HEK293 (cell line): ENCODE results near the gene HOXA11.

ENCODE experiments used
- CTCF ChIA-PET: fragments of 350-600 bp; formaldehyde crosslinking; extraction: SDS; loops from one replicate; lab custom pipeline; 2021; ENCODE audit warnings: antibody characterized with exemption; lab: Yijun Ruan, JAX
- POLR2A ChIA-PET: fragments of 300-600 bp; formaldehyde crosslinking; extraction: SDS; loops from one replicate; lab custom pipeline; 2020; ENCODE audit warnings: antibody characterized with exemption, inconsistent platforms; lab: Yijun Ruan, JAX
- H3K27ac ChIP-seq: fragments of 200-500 bp; sonication (Bioruptor generic); 2 replicates; pipeline ENCODE4 v1.5.1; 2014; ENCODE audit warnings: low read depth, low read length, control low read depth, inconsistent platforms; ENCODE audit errors: extremely low read depth
- H3K36me3 ChIP-seq, 2 experiments: fragments of 200-500 bp in 1 of 2; sonication (Bioruptor generic) in 1 of 2; 1 replicate in 1 of 2; 2 replicates in 1 of 2; pipeline ENCODE4 v1.5.1; 2014 to 2017; ENCODE audit warnings: inconsistent platforms in 2 of 2, low read length in 2 of 2; ENCODE audit not compliant: control insufficient read depth in 2 of 2, insufficient read depth in 1 of 2
- H3K4me1 ChIP-seq: fragments of 200-500 bp; sonication (Bioruptor generic); 2 replicates; pipeline ENCODE4 v1.5.1; 2014; ENCODE audit warnings: mild to moderate bottlenecking, low read length, inconsistent platforms; ENCODE audit not compliant: control insufficient read depth, insufficient read depth
- H3K4me3 ChIP-seq: 2 replicates; pipeline ENCODE4 v1.5.1; 2011; ENCODE audit warnings: low read depth, mild to moderate bottlenecking, control low read depth, low read length, moderate library complexity
- H3K9me3 ChIP-seq: fragments of 200-500 bp; sonication (Bioruptor generic); 2 replicates; pipeline ENCODE4 v1.5.1; 2014; ENCODE audit warnings: low read depth, low read length, inconsistent platforms; ENCODE audit not compliant: control insufficient read depth, insufficient read depth
- GFI1B ChIP-seq: fragments of 450-650 bp; formaldehyde crosslinking; IDR thresholded peaks from 2 replicates; pipeline ENCODE4 v1.5.1; 2016; ENCODE audit warnings: missing biosample characterization, missing genetic modification characterization
- GLI2 ChIP-seq: fragments of 450-650 bp; formaldehyde crosslinking; IDR thresholded peaks from 2 replicates; pipeline ENCODE4; 2017; ENCODE audit warnings: missing biosample characterization, missing genetic modification characterization, low read depth, borderline replicate concordance
- GLIS1 ChIP-seq: fragments of 450-650 bp; formaldehyde crosslinking; IDR thresholded peaks from 2 replicates; pipeline ENCODE4 v1.5.1; 2016; ENCODE audit warnings: missing biosample characterization, missing genetic modification characterization
- KLF10 ChIP-seq: fragments of 450-650 bp; IDR thresholded peaks from 2 replicates; pipeline ENCODE4 v1.5.1; 2018; ENCODE audit warnings: missing biosample characterization, mild to moderate bottlenecking, missing genetic modification characterization
- MEIS1 ChIP-seq: sonication (generic); formaldehyde crosslinking; IDR thresholded peaks from 2 replicates; pipeline ENCODE4 v1.8.1; 2022; ENCODE audit warnings: missing genetic modification reagents, mild to moderate bottlenecking, borderline replicate concordance
- MZF1 ChIP-seq: fragments of 450-650 bp; formaldehyde crosslinking; IDR thresholded peaks from 2 replicates; pipeline ENCODE4 v1.5.1; 2017; ENCODE audit warnings: missing biosample characterization, missing genetic modification characterization, borderline replicate concordance
- PRDM1 ChIP-seq: fragments of 450-650 bp; formaldehyde crosslinking; IDR thresholded peaks from 2 replicates; pipeline ENCODE4; 2016; ENCODE audit warnings: missing biosample characterization, missing genetic modification characterization
- PRDM6 ChIP-seq: fragments of 450-650 bp; formaldehyde crosslinking; IDR thresholded peaks from 2 replicates; pipeline ENCODE4 v1.5.1; 2017; ENCODE audit warnings: missing biosample characterization, missing genetic modification characterization
- SP2 ChIP-seq: fragments of 450-650 bp; formaldehyde crosslinking; IDR thresholded peaks from 2 replicates; pipeline ENCODE4 v1.5.1; 2016; ENCODE audit warnings: missing biosample characterization, missing genetic modification characterization
- SP7 ChIP-seq: fragments of 450-650 bp; formaldehyde crosslinking; IDR thresholded peaks from 2 replicates; pipeline ENCODE4 v1.5.1; 2016; ENCODE audit warnings: missing biosample characterization, missing genetic modification characterization
- YY1 ChIP-seq: fragments of 450-650 bp; formaldehyde crosslinking; IDR thresholded peaks from 2 replicates; pipeline ENCODE4 v1.5.1; 2018; ENCODE audit warnings: missing biosample characterization, missing genetic modification characterization
- YY2 ChIP-seq: fragments of 450-650 bp; formaldehyde crosslinking; IDR thresholded peaks from 2 replicates; pipeline ENCODE4 v1.5.1; 2016; ENCODE audit warnings: missing biosample characterization, missing genetic modification characterization
- ZFP3 ChIP-seq: fragments of 450-650 bp; formaldehyde crosslinking; IDR thresholded peaks from 2 replicates; pipeline ENCODE4 v1.5.1; 2016; ENCODE audit warnings: low read depth, missing biosample characterization, missing genetic modification characterization
- ZFP41 ChIP-seq: fragments of 450-650 bp; formaldehyde crosslinking; IDR thresholded peaks from 2 replicates; pipeline ENCODE4 v1.5.1; 2016; ENCODE audit warnings: missing biosample characterization, missing genetic modification characterization, borderline replicate concordance
- ZNF366 ChIP-seq: fragments of 450-650 bp; formaldehyde crosslinking; conservative IDR thresholded peaks from 2 replicates; pipeline ENCODE4 v1.5.1; 2016; ENCODE audit warnings: missing biosample characterization, missing genetic modification characterization
- ZNF561 ChIP-seq: fragments of 450-650 bp; IDR thresholded peaks from 2 replicates; pipeline ENCODE4 v1.5.1; 2018; ENCODE audit warnings: missing biosample characterization, missing genetic modification characterization, borderline replicate concordance
- ZNF623 ChIP-seq: fragments of 450-650 bp; formaldehyde crosslinking; IDR thresholded peaks from 2 replicates; pipeline ENCODE4 v1.5.1; 2016; ENCODE audit warnings: missing biosample characterization, missing genetic modification characterization
- ZNF624 ChIP-seq: fragments of 450-650 bp; formaldehyde crosslinking; IDR thresholded peaks from 2 replicates; pipeline ENCODE4 v1.5.1; 2017; ENCODE audit warnings: missing biosample characterization, missing genetic modification characterization
- ZNF629 ChIP-seq: fragments of 450-650 bp; formaldehyde crosslinking; IDR thresholded peaks from 2 replicates; pipeline ENCODE4 v1.5.1; 2017; ENCODE audit warnings: missing biosample characterization, missing genetic modification characterization
- ZNF660 ChIP-seq: fragments of 450-650 bp; IDR thresholded peaks from 2 replicates; pipeline ENCODE4 v1.5.1; 2018; ENCODE audit warnings: missing biosample characterization, mild to moderate bottlenecking, missing genetic modification characterization
- ZNF843 ChIP-seq: fragments of 450-650 bp; formaldehyde crosslinking; IDR thresholded peaks from 2 replicates; pipeline ENCODE4 v1.5.1; 2016; ENCODE audit warnings: missing biosample characterization, missing genetic modification characterization
- ZSCAN30 ChIP-seq: fragments of 450-650 bp; IDR thresholded peaks from 2 replicates; pipeline ENCODE4 v1.5.1; 2018; ENCODE audit warnings: missing biosample characterization, mild to moderate bottlenecking, missing genetic modification characterization, moderate library complexity
- TF ChIP-seq, protein P1 (sequence below): fragments of 450-650 bp; formaldehyde crosslinking; IDR thresholded peaks from 2 replicates; pipeline ENCODE4 v1.5.1; 2016; ENCODE audit warnings: missing biosample characterization, missing genetic modification characterization, low read depth
- TF ChIP-seq, protein P2 (sequence below): fragments of 450-650 bp; formaldehyde crosslinking; IDR thresholded peaks from 2 replicates; pipeline ENCODE4 v1.5.1; 2016; ENCODE audit warnings: missing biosample characterization, missing genetic modification characterization
- TF ChIP-seq, protein P3 (sequence below): fragments of 450-650 bp; formaldehyde crosslinking; IDR thresholded peaks from 2 replicates; pipeline ENCODE4 v1.5.1; 2016; ENCODE audit warnings: missing biosample characterization, missing genetic modification characterization
- TF ChIP-seq, protein P4 (sequence below): fragments of 450-650 bp; formaldehyde crosslinking; IDR thresholded peaks from 2 replicates; pipeline ENCODE4 v1.5.1; 2016; ENCODE audit warnings: missing biosample characterization, missing genetic modification characterization

The HOXA11 gene

GRCh38 chr7:27133409-27134231 lies 51.4 kb downstream of the HOXA11 start (continued):
- TF ChIP-seq, protein P1, sequence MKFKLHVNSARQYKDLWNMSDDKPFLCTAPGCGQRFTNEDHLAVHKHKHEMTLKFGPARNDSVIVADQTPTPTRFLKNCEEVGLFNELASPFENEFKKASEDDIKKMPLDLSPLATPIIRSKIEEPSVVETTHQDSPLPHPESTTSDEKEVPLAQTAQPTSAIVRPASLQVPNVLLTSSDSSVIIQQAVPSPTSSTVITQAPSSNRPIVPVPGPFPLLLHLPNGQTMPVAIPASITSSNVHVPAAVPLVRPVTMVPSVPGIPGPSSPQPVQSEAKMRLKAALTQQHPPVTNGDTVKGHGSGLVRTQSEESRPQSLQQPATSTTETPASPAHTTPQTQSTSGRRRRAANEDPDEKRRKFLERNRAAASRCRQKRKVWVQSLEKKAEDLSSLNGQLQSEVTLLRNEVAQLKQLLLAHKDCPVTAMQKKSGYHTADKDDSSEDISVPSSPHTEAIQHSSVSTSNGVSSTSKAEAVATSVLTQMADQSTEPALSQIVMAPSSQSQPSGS (tag by site-specific recombination): no peak
- TF ChIP-seq SP2 (tag by site-specific recombination): no peak
- TF ChIP-seq ZFP41: no peak
- no peak for TF ChIP-seq ZNF660 (tag by site-specific recombination)
- TF ChIP-seq, protein P2, sequence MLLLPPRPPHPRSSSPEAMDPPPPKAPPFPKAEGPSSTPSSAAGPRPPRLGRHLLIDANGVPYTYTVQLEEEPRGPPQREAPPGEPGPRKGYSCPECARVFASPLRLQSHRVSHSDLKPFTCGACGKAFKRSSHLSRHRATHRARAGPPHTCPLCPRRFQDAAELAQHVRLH (tag by site-specific recombination): no peak
- peak; percentile 63; the same call in 1 of the 2 replicates for TF ChIP-seq PRDM1 (tag by site-specific recombination)
- TF ChIP-seq YY1: no peak
- no peak for TF ChIP-seq ZNF624 (tag by site-specific recombination)
- peak; percentile 45; the same call in 1 of the 2 replicates for TF ChIP-seq ZNF366 (tag by site-specific recombination)
- TF ChIP-seq MEIS1 (CRISPR knock-in tag): no peak
- no peak for TF ChIP-seq YY2 (tag by site-specific recombination)
- TF ChIP-seq, protein P3, sequence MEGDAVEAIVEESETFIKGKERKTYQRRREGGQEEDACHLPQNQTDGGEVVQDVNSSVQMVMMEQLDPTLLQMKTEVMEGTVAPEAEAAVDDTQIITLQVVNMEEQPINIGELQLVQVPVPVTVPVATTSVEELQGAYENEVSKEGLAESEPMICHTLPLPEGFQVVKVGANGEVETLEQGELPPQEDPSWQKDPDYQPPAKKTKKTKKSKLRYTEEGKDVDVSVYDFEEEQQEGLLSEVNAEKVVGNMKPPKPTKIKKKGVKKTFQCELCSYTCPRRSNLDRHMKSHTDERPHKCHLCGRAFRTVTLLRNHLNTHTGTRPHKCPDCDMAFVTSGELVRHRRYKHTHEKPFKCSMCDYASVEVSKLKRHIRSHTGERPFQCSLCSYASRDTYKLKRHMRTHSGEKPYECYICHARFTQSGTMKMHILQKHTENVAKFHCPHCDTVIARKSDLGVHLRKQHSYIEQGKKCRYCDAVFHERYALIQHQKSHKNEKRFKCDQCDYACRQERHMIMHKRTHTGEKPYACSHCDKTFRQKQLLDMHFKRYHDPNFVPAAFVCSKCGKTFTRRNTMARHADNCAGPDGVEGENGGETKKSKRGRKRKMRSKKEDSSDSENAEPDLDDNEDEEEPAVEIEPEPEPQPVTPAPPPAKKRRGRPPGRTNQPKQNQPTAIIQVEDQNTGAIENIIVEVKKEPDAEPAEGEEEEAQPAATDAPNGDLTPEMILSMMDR (tag by site-specific recombination): no peak
- 0 out of 2 replicates have a peak, but pooled peaks have one; percentile 6 for TF ChIP-seq ZSCAN30 (tag by site-specific recombination)
- no peak for TF ChIP-seq ZNF623 (tag by site-specific recombination)

- peaks cover 71% of the 10 kb centered on the region for H3K4me1 ChIP-seq
- ChIA-PET CTCF (interaction anchor here (0.6 to 2.4 kb wide), 7 partner anchors 10 to 763 kb away, joined by 3 to 12 read pairs (median 5); partner anchors contain the start of gene HOXA5), POLR2A (interaction anchor here (1.3 kb wide), 1 partner anchor 32 kb away, joined by 4 read pairs; no protein-coding TSS in a partner anchor)
- H3K27ac ChIP-seq: peak overlapping the region; percentile 56; the same call in 1 of the 2 replicates
- no peak overlapping the region for H3K4me3 ChIP-seq
- H3K9me3 ChIP-seq: no peaks in the 10 kb centered on the region
- peaks cover 5 to 12% of the 10 kb centered on the region in 2 experiments; a peak in 1 of 3 replicates for H3K36me3 ChIP-seq
- TF ChIP-seq ZFP3 (tag by site-specific recombination) (no peak), ZNF561 (tag by site-specific recombination) (0 out of 2 replicates have a peak, but pooled peaks have one; percentile 24), SP7 (tag by site-specific recombination) (no peak), ZNF843 (tag by site-specific recombination) (peak; percentile 84), PRDM6 (tag by site-specific recombination) (peak; percentile 90), GFI1B (tag by site-specific recombination) (0 out of 2 replicates have a peak, but pooled peaks have one; percentile 37), KLF10 (tag by site-specific recombination) (0 out of 2 replicates have a peak, but pooled peaks have one; percentile 31), GLI2 (tag by site-specific recombination) (0 out of 2 replicates have a peak, but pooled peaks have one; percentile 29), ZNF629 (tag by site-specific recombination) (peak; percentile 28; the same call in 1 of the 2 replicates), GLIS1 (tag by site-specific recombination) (0 out of 2 replicates have a peak, but pooled peaks have one; percentile 17), MZF1 (tag by site-specific recombination) (peak; percentile 17; the same call in 1 of the 2 replicates)
- TF ChIP-seq, protein P2 (tag by site-specific recombination): 0 out of 2 replicates have a peak, but pooled peaks have one; percentile 52
- TF ChIP-seq, protein P4, sequence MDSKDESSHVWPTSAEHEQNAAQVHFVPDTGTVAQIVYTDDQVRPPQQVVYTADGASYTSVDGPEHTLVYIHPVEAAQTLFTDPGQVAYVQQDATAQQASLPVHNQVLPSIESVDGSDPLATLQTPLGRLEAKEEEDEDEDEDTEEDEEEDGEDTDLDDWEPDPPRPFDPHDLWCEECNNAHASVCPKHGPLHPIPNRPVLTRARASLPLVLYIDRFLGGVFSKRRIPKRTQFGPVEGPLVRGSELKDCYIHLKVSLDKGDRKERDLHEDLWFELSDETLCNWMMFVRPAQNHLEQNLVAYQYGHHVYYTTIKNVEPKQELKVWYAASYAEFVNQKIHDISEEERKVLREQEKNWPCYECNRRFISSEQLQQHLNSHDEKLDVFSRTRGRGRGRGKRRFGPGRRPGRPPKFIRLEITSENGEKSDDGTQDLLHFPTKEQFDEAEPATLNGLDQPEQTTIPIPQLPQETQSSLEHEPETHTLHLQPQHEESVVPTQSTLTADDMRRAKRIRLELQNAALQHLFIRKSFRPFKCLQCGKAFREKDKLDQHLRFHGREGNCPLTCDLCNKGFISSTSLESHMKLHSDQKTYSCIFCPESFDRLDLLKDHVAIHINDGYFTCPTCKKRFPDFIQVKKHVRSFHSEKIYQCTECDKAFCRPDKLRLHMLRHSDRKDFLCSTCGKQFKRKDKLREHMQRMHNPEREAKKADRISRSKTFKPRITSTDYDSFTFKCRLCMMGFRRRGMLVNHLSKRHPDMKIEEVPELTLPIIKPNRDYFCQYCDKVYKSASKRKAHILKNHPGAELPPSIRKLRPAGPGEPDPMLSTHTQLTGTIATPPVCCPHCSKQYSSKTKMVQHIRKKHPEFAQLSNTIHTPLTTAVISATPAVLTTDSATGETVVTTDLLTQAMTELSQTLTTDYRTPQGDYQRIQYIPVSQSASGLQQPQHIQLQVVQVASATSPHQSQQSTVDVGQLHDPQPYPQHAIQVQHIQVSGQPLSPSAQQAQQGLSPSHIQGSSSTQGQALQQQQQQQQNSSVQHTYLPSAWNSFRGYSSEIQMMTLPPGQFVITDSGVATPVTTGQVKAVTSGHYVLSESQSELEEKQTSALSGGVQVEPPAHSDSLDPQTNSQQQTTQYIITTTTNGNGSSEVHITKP (tag by site-specific recombination): 0 out of 2 replicates have a peak, but pooled peaks have one; percentile 39
Measured at GRCh38 chr7:27132978-27133377, 52.1 kb downstream of the HOXA11 start.
